Subcutaneous abdominal adipose tissue (tissue), 5 donors: Measurements from ENCODE around the gene BPNT1.

Experiments
- H3K27ac ChIP-seq: one replicate; pipeline ENCODE4 v1.7.0; 2013; ENCODE audit warnings: low read depth, mild to moderate bottlenecking, inconsistent platforms, low read length, moderate library complexity
- H3K27me3 ChIP-seq, 5 donors: one replicate each; pipeline ENCODE4 v1.7.0; 2013; ENCODE audit warnings: low read length in 5 of 5, inconsistent platforms in 1 of 5; ENCODE audit not compliant: control insufficient read depth in 5 of 5, insufficient read depth in 4 of 5
- H3K36me3 ChIP-seq, 5 donors: one replicate each; pipeline ENCODE4 v1.7.0; 2013; ENCODE audit warnings: low read length in 5 of 5; ENCODE audit not compliant: control insufficient read depth in 5 of 5, insufficient read depth in 5 of 5
- H3K4me1 ChIP-seq, 5 donors: one replicate each; pipeline ENCODE4 v1.7.0; 2013; ENCODE audit warnings: low read length in 5 of 5, mild to moderate bottlenecking in 3 of 5, moderate library complexity in 1 of 5; ENCODE audit not compliant: control insufficient read depth in 5 of 5, insufficient read depth in 5 of 5
- H3K4me3 ChIP-seq, 5 donors: one replicate each; pipeline ENCODE4 v1.7.0; 2013; ENCODE audit warnings: low read length in 5 of 5, low read depth in 1 of 5
- H3K9ac ChIP-seq, 5 donors: one replicate each; pipeline ENCODE4 v1.7.0; 2013; ENCODE audit warnings: low read length in 5 of 5, mild to moderate bottlenecking in 4 of 5, moderate library complexity in 3 of 5
- H3K9me3 ChIP-seq, 5 donors: one replicate each; pipeline ENCODE4 v1.7.0; 2013; ENCODE audit warnings: low read length in 5 of 5; ENCODE audit not compliant: control insufficient read depth in 5 of 5
- donor health status: healthy.
- donor health status: healthy.
- donor health status: healthy.
- donor health status: healthy.
- donor health status: healthy.

BPNT1 gene

GRCh38 chr1:220084460-220084859 is 5.1 kb downstream of the BPNT1 start:
- Histone ChIP-seq H3K4me3 (no peak overlapping the region), H3K36me3 (no peaks in the 10 kb centered on the region), H3K4me1 (peaks cover 0 to 13% (median 7%) of the 10 kb centered on the region in 5 donors), H3K9ac (no peak overlapping the region), H3K27me3 (no peaks in the 10 kb centered on the region), H3K9me3 (no peaks in the 10 kb centered on the region), H3K27ac (peak overlapping the region; percentile 62)

- Histone ChIP-seq H3K27ac (no peak overlapping the region), H3K36me3 (peaks cover 3 to 11% (median 7%) of the 10 kb centered on the region in 5 donors), H3K4me3 (no peak overlapping the region), H3K9ac (no peak overlapping the region), H3K9me3 (no peaks in the 10 kb centered on the region), H3K4me1 (no peaks in the 10 kb centered on the region), H3K27me3 (no peaks in the 10 kb centered on the region)
Measured at GRCh38 chr1:220077887-220078286, 11.7 kb downstream of the BPNT1 start.

GRCh38 chr1:220076861-220077762 is 12.5 kb downstream of the BPNT1 start:
- H3K4me3 ChIP-seq, result no peak overlapping the region
- H3K9me3 ChIP-seq, result no peaks in the 10 kb centered on the region
- no peaks in the 10 kb centered on the region for H3K27me3 ChIP-seq
- no peak overlapping the region for H3K27ac ChIP-seq
- peaks cover 9 to 19% (median 14%) of the 10 kb centered on the region in 5 donors for H3K36me3 ChIP-seq
- no peaks in the 10 kb centered on the region for H3K4me1 ChIP-seq
- H3K9ac ChIP-seq, result no peak overlapping the region

GRCh38 chr1:220067269-220068204 is 22.1 kb downstream of the BPNT1 start:
- Histone ChIP-seq H3K27ac (no peak overlapping the region), H3K9me3 (no peaks in the 10 kb centered on the region), H3K4me3 (no peak overlapping the region), H3K9ac (no peak overlapping the region), H3K4me1 (no peaks in the 10 kb centered on the region), H3K27me3 (no peaks in the 10 kb centered on the region), H3K36me3 (peaks cover 34 to 57% (median 43%) of the 10 kb centered on the region in 5 donors)

GRCh38 chr1:220062629-220063028 is 27.0 kb downstream of the BPNT1 start:
- no peak overlapping the region for H3K4me3 ChIP-seq
- no peak overlapping the region for H3K9ac ChIP-seq
- H3K4me1 ChIP-seq, result no peaks in the 10 kb centered on the region
- no peaks in the 10 kb centered on the region for H3K27me3 ChIP-seq
- H3K27ac ChIP-seq, result no peak overlapping the region
- peaks cover 31 to 66% (median 38%) of the 10 kb centered on the region in 5 donors for H3K36me3 ChIP-seq
- no peaks in the 10 kb centered on the region for H3K9me3 ChIP-seq

- peaks cover 20 to 61% (median 28%) of the 10 kb centered on the region in 5 donors for H3K36me3 ChIP-seq
- no peak overlapping the region for H3K9ac ChIP-seq
- H3K9me3 ChIP-seq, result no peaks in the 10 kb centered on the region
- H3K27me3 ChIP-seq, result no peaks in the 10 kb centered on the region
- no peak overlapping the region for H3K27ac ChIP-seq
- H3K4me1 ChIP-seq, result no peaks in the 10 kb centered on the region
- no peak overlapping the region for H3K4me3 ChIP-seq
Measured at GRCh38 chr1:220060876-220061275, 28.7 kb downstream of the BPNT1 start.

GRCh38 chr1:220056374-220056773 is 33.2 kb downstream of the BPNT1 start:
- Histone ChIP-seq H3K27ac (no peak overlapping the region), H3K9me3 (no peaks in the 10 kb centered on the region), H3K36me3 (peaks cover 3 to 32% (median 6%) of the 10 kb centered on the region in 5 donors), H3K4me1 (no peaks in the 10 kb centered on the region), H3K9ac (no peak overlapping the region), H3K4me3 (no peak overlapping the region), H3K27me3 (no peaks in the 10 kb centered on the region)

GRCh38 chr1:220046052-220046930 is 43.3 kb downstream of the BPNT1 start, which contains the start of gene EPRS1:
Gene EPRS1 (minus strand): TSS chr1:220046505. CDS start chr1:220046388, 117 bp downstream.
- H3K9ac ChIP-seq, result peak within 1 kb of the TSS; percentile 69 to 93 (median 88)
- peaks cover 0 to 21% (median 17%) of the 10 kb centered on the region in 5 donors for H3K4me1 ChIP-seq
- H3K36me3 ChIP-seq, result no peaks in the 10 kb centered on the region
- peak within 1 kb of the TSS; percentile 86 to 100 (median 99) for H3K4me3 ChIP-seq
- peak within 1 kb of the TSS; percentile 75 for H3K27ac ChIP-seq
- H3K9me3 ChIP-seq, result no peaks in the 10 kb centered on the region
- H3K27me3 ChIP-seq, result no peaks in the 10 kb centered on the region

GRCh38 chr1:220045356-220046051 is 44.1 kb downstream of the BPNT1 start:
- Histone ChIP-seq H3K9me3 (no peaks in the 10 kb centered on the region), H3K27me3 (no peaks in the 10 kb centered on the region), H3K36me3 (no peaks in the 10 kb centered on the region), H3K4me1 (peaks cover 0 to 21% (median 17%) of the 10 kb centered on the region in 5 donors), H3K4me3 (peak overlapping the region; percentile 86 to 100 (median 99)), H3K27ac (peak overlapping the region; percentile 75), H3K9ac (peak overlapping the region; percentile 69 to 93 (median 88))
